ENCODE measurements around the gene CELSR1.

The CELSR1 gene

DNA sequence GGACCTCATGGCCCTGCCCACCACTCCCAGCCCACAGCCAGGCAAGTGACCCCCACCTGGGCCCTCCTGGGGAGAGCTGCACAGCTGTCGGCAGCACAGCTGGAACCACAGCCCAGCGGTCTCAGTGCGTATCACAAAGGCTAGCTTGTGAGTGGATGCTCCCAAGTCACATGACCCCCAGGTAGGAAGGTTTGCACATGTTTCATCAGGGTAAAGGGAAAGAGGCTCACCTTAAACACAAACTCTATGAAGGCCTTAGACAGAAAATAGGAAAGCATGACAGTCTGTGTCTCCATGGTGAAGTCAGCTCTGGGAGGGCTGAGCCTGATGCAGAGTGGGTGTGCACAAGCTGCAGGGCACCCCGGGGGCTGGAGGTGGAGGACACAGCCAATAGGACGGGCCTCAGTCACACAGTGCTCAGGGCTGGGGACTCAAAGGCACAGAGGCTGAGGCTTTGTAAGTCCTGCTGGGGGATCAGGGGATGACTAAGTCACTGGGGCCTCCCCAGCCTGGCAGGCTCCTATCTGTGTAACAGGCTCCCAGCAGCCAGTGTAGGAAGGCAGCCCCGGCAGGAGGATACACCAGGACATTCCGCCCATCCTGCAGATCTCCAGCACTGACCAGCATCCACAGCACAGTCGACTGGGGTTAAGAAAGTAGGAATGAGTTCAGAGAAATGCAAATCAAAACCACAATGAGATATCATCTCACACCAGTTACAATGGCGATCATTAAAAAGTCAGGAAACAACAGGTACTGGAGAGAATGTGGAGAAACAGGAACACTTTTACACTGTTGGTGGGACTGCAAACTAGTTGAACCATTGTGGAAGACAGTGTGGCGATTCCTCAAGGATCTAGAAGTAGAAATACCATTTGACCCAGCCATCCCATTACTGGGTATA lies 22.0 kb downstream of the CELSR1 start:
- Mint-ChIP-seq H3K4me1 (peaks cover 4% of the 10 kb centered on the region), H3K9me3 (no peaks in the 10 kb centered on the region), H3K27me3 (ENCODE audit: low read depth) (peaks cover 11% of the 10 kb centered on the region), H3K27ac (no peak overlapping the region), H3K4me3 (no peak overlapping the region), H3K36me3 (ENCODE audit: low read depth) (no peaks in the 10 kb centered on the region)
- TF ChIP-seq, protein P1, sequence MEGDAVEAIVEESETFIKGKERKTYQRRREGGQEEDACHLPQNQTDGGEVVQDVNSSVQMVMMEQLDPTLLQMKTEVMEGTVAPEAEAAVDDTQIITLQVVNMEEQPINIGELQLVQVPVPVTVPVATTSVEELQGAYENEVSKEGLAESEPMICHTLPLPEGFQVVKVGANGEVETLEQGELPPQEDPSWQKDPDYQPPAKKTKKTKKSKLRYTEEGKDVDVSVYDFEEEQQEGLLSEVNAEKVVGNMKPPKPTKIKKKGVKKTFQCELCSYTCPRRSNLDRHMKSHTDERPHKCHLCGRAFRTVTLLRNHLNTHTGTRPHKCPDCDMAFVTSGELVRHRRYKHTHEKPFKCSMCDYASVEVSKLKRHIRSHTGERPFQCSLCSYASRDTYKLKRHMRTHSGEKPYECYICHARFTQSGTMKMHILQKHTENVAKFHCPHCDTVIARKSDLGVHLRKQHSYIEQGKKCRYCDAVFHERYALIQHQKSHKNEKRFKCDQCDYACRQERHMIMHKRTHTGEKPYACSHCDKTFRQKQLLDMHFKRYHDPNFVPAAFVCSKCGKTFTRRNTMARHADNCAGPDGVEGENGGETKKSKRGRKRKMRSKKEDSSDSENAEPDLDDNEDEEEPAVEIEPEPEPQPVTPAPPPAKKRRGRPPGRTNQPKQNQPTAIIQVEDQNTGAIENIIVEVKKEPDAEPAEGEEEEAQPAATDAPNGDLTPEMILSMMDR (IDR thresholded peaks at IDR 0.05; ENCODE audit: unreplicated experiment in 3 of 3), result no peak

DNA sequence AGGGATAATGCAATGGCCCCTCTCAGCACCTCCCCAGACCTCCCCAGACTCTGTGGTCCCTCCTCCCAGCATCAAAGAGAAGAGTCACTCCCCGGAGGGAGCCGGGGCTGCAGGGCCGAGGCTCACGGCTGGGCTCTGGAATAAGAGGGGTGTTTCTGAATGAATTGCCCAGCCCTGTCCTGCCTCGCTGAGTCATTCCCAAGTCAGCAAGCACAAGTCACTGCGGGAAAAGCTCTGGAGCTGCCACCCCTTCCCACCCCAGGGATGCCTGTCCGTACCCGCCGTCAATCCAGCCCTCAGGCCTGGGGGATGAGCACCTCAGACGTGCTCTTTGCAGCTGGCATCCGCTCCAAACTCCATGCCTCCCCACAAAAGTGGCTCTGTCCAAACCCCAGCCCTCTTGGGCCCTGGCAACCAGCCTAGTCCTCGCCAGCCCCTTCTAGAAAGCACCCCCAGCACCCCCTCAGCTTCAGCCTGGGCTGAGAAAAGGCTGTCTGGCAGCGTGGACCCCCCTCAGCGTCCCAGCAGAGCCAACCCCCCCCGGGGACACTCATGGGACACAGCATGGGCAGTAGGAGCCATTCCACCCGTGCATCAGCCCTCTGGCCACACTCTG lies 22.7 kb downstream of the CELSR1 start:
- peaks cover 11% of the 10 kb centered on the region for H3K27me3 Mint-ChIP-seq (ENCODE audit: low read depth)
- H3K27ac Mint-ChIP-seq, result no peak overlapping the region
- peaks cover 4% of the 10 kb centered on the region for H3K4me1 Mint-ChIP-seq
- H3K36me3 Mint-ChIP-seq (ENCODE audit: low read depth), result no peaks in the 10 kb centered on the region
- H3K4me3 Mint-ChIP-seq, result no peak overlapping the region
- H3K9me3 Mint-ChIP-seq, result no peaks in the 10 kb centered on the region
- TF ChIP-seq, protein P1 (IDR thresholded peaks at IDR 0.05; ENCODE audit: unreplicated experiment in 3 of 3), result no peak

DNA sequence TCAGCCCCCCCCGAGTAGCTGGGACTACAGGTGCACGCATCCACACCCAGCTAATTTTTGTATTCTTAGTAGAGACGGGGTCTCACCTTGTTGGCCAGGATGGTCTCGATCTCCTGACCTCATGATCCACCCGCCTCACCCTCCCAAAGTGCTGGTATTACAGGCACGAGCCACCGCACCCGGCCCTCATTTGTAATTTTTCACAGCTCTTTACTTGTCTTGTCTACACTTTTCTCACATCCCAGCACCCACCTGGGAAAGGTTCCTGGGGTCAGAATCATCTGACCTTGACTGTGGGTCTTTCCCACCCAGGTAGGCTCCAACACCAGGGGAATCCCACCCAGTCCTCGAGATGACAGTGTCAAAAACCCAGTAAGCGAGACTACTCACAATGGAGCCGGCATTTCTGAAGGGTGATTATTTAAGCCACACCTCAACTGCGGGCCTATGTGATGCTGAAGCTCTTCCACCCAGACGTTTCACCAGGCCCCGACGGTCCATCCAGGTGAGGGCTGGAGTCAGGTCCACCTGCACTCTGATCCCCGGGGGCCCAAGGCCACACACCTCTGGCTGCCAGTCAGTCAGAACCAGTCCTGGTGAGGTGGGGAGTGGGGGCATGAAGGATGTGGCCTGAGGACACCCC lies 23.4 kb downstream of the CELSR1 start:
- TF ChIP-seq, protein P1 (IDR thresholded peaks at IDR 0.05; ENCODE audit: unreplicated experiment in 3 of 3), result no peak
- Mint-ChIP-seq H3K9me3 (no peaks in the 10 kb centered on the region), H3K36me3 (ENCODE audit: low read depth) (no peaks in the 10 kb centered on the region), H3K27ac (no peak overlapping the region), H3K4me1 (peaks cover 4% of the 10 kb centered on the region), H3K4me3 (no peak overlapping the region), H3K27me3 (ENCODE audit: low read depth) (peaks cover 11% of the 10 kb centered on the region)

DNA sequence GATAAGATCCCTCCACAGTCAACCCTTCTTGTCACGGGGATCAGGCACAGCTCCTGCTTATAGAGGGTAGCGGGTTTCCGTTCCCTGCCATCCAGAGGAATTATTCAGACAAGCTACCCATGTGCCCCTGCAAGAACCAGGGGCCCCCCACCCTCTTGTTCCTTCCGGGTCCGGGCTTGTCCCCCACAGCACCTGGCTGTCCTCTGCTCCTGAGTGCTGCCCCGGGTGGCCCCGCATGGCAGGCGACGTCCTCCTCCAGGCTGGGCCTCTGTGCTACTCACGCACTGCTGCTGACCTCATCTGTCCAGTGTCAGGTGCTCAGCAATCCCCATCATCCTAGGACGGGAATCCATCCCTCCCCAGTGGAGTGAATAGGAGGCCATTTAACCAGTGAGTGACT lies 24.7 kb downstream of the CELSR1 start:
- TF ChIP-seq, protein P1 (IDR thresholded peaks at IDR 0.05; ENCODE audit: unreplicated experiment in 3 of 3), result no peak
- H3K36me3 Mint-ChIP-seq (ENCODE audit: low read depth), result no peaks in the 10 kb centered on the region
- peaks cover 11% of the 10 kb centered on the region for H3K27me3 Mint-ChIP-seq (ENCODE audit: low read depth)
- peaks cover 10% of the 10 kb centered on the region for H3K4me1 Mint-ChIP-seq
- H3K4me3 Mint-ChIP-seq, result no peak overlapping the region
- no peak overlapping the region for H3K27ac Mint-ChIP-seq
- H3K9me3 Mint-ChIP-seq, result no peaks in the 10 kb centered on the region

DNA sequence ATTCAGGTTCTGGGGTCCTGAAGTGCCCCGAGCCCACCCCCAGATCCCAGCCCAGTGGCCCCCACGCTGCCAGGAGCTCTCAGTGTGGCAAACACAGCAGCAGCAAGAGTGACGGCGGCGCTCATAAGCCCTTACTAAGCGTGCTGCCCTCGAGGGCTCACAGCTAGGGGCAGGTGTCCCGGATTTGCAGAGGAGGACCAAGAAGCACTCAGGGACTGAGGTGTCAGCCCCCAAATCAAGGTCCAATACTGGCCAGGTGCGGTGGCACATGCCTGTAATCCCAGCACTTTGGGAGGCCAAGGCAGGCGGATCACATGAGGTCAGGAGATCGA lies 25.4 kb downstream of the CELSR1 start:
- peaks cover 11% of the 10 kb centered on the region for H3K27me3 Mint-ChIP-seq (ENCODE audit: low read depth)
- TF ChIP-seq, protein P1 (IDR thresholded peaks at IDR 0.05; ENCODE audit: unreplicated experiment in 3 of 3), result no peak
- peaks cover 10% of the 10 kb centered on the region for H3K4me1 Mint-ChIP-seq
- no peak overlapping the region for H3K27ac Mint-ChIP-seq
- H3K4me3 Mint-ChIP-seq, result no peak overlapping the region
- H3K36me3 Mint-ChIP-seq (ENCODE audit: low read depth), result no peaks in the 10 kb centered on the region
- no peaks in the 10 kb centered on the region for H3K9me3 Mint-ChIP-seq
